Caco-2 (cell line): ENCODE data around the gene MYH9. TPM values are rescaled to one million over a fixed set of nuclear protein-coding genes. Genes with fewer than 3 reads are reported as not detected.
"Not testable (repeated sequence)": the region's sequence is repeated elsewhere in the genome, so short reads cannot be mapped to it uniquely, and the experiment has no call there.

Experiments
- BruUV-seq: library from RNA; stranded (reverse); fragments of 400-500 nt; replicated peaks from 2 replicates; lab custom pipeline; 2021; lab: Mats Ljungman, UMichigan
- CTCF ChIA-PET: fragments of 300-600 bp; sonication (Branson Sonifier 250); formaldehyde crosslinking; loops from one replicate; lab custom pipeline; 2022; ENCODE audit warnings: antibody characterized with exemption; lab: Charles Lee
- POLR2A ChIA-PET: fragments of 300-600 bp; sonication (Branson Sonifier 250); formaldehyde crosslinking; loops from one replicate; lab custom pipeline; 2022; ENCODE audit warnings: antibody characterized with exemption; lab: Charles Lee
- DNase-seq, 2 experiments: peaks; one replicate each; pipeline versions ENCODE4 v3.0.0 to v3.0.0-alpha.2; 2020 to 2022
- H3K27me3 ChIP-seq: replicated peaks from 2 replicates; pipeline ENCODE4 v1.6.0; 2011; ENCODE audit warnings: low read length; ENCODE audit not compliant: control insufficient read depth, insufficient read depth
- H3K36me3 ChIP-seq: 2 replicates; pipeline ENCODE4 v1.5.1; 2011; ENCODE audit warnings: low read length; ENCODE audit not compliant: control insufficient read depth, insufficient read depth
- H3K4me1 ChIP-seq: fragments of 250-450 bp; sonication (Bioruptor Pico); 2 replicates; pipeline ENCODE4 v1.5.1; 2020; ENCODE audit warnings: mild to moderate bottlenecking
- H3K4me3 ChIP-seq: 2 replicates; pipeline ENCODE4 v1.5.1; 2011; ENCODE audit warnings: low read depth, mild to moderate bottlenecking, control low read depth, low read length
- H3K9me3 ChIP-seq: fragments of 250-450 bp; sonication (Bioruptor Pico); 2 replicates; pipeline ENCODE4 v1.5.1; 2020; ENCODE audit warnings: mild to moderate bottlenecking, moderate library complexity
- H3K27ac Mint-ChIP-seq: one replicate; pipeline ENCODE4 v1.8.0; 2022; ENCODE audit warnings: mixed read lengths; ENCODE audit not compliant: unreplicated experiment
- H3K27me3 Mint-ChIP-seq: one replicate; pipeline ENCODE4 v1.8.0; 2022; ENCODE audit warnings: mixed read lengths; ENCODE audit not compliant: insufficient read depth, unreplicated experiment
- H3K36me3 Mint-ChIP-seq: one replicate; pipeline ENCODE4 v1.8.0; 2022; ENCODE audit warnings: mild to moderate bottlenecking, mixed read lengths; ENCODE audit not compliant: insufficient read depth, unreplicated experiment
- H3K4me1 Mint-ChIP-seq: one replicate; pipeline ENCODE4 v1.8.0; 2022; ENCODE audit warnings: low read depth, mixed read lengths; ENCODE audit not compliant: unreplicated experiment
- H3K4me3 Mint-ChIP-seq: one replicate; pipeline ENCODE4 v1.8.0; 2022; ENCODE audit warnings: mild to moderate bottlenecking, moderate library complexity, mixed read lengths; ENCODE audit not compliant: unreplicated experiment
- H3K9me3 Mint-ChIP-seq: one replicate; pipeline ENCODE4 v1.8.0; 2022; ENCODE audit warnings: mixed read lengths; ENCODE audit not compliant: unreplicated experiment
- intact Hi-C: fragments of 100-400 bp; cut with micrococcal nuclease; formaldehyde crosslinking; loops from one replicate; pipeline ENCODE4 v1.10.0; 2022; ENCODE audit not compliant: unreplicated experiment
- total RNA-seq: library from RNA; stranded (reverse); gene quantifications from 2 replicates; pipeline ENCODE4 v1.2.3, GENCODE V29; 2022
- TF ChIP-seq, protein P1 (sequence below), 2 experiments: fragments of 200-600 bp in 1 of 2; IDR thresholded peaks; 1 replicate in 1 of 2; 2 replicates in 1 of 2; pipeline versions ENCODE4 v1.5.1 to v1.8.0; 2011 to 2022; ENCODE audit warnings: antibody characterized with exemption in 1 of 2, control low read depth in 1 of 2, inconsistent platforms in 1 of 2, low read depth in 1 of 2, low read length in 1 of 2, mild to moderate bottlenecking in 1 of 2, moderate library complexity in 1 of 2; ENCODE audit not compliant: insufficient read depth in 1 of 2, severe bottlenecking in 1 of 2, unreplicated experiment in 1 of 2

Gene MYH9
- total RNA-seq, 1 experiment from 2014 or later, result 513 TPM

DNA sequence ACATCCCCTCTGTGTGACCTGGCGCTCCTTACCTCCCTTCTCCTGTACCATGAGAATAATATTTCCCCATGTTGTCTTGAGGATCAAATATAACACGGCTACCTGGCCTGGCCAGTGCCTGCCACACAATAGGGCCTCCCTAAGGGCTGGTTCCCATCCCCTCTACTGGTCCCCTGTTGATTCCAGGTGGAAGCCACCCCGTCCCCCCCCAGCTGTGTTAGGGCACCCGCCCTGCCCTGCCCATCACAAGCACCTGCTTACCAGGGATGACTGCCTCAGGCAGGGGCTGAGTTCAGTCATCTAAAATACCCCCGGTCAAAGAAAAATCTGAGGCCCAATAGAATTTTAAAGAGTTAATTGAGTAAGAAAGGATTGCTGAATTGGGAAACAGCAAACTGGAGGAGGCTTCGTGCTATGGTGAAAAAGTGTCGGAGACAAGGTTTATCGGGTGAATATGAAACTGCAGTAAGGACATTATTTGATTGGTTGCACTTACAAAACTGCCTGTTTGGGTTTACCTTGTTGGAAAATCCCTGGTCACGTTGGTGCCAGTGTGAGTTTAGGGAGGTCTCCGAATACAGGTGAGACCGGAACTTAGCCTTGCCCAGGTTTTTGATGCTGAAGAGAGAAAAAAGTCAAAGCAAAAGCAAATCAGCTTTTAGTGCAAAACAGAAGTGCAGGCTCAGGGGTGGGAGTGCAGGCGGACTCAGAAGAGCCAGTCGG lies 129.7 kb downstream of the MYH9 start:
- Mint-ChIP-seq H3K27ac (no peak overlapping the region), H3K27me3 (peaks cover 3% of the 10 kb centered on the region), H3K9me3 (no peaks in the 10 kb centered on the region), H3K4me3 (no peak overlapping the region), H3K4me1 (no peaks in the 10 kb centered on the region), H3K36me3 (no peaks in the 10 kb centered on the region)
- intact Hi-C loops, result no loop called here
- Histone ChIP-seq H3K27me3 (no peaks in the 10 kb centered on the region), H3K4me3 (no peak overlapping the region), H3K9me3 (no peaks in the 10 kb centered on the region), H3K4me1 (no peaks in the 10 kb centered on the region), H3K36me3 (no peaks in the 10 kb centered on the region)
- CTCF ChIA-PET, result no interaction called here
- POLR2A ChIA-PET, result no interaction called here
- DNase-seq, result no peak
- no TSS peak for BruUV-seq
- TF ChIP-seq, protein P1, sequence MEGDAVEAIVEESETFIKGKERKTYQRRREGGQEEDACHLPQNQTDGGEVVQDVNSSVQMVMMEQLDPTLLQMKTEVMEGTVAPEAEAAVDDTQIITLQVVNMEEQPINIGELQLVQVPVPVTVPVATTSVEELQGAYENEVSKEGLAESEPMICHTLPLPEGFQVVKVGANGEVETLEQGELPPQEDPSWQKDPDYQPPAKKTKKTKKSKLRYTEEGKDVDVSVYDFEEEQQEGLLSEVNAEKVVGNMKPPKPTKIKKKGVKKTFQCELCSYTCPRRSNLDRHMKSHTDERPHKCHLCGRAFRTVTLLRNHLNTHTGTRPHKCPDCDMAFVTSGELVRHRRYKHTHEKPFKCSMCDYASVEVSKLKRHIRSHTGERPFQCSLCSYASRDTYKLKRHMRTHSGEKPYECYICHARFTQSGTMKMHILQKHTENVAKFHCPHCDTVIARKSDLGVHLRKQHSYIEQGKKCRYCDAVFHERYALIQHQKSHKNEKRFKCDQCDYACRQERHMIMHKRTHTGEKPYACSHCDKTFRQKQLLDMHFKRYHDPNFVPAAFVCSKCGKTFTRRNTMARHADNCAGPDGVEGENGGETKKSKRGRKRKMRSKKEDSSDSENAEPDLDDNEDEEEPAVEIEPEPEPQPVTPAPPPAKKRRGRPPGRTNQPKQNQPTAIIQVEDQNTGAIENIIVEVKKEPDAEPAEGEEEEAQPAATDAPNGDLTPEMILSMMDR (IDR thresholded peaks at IDR 0.05; ENCODE audit: insufficient read depth in 1 of 2, low read depth in 1 of 2, low read length in 1 of 2, severe bottlenecking in 1 of 2, unreplicated experiment in 1 of 2), result no peak

DNA sequence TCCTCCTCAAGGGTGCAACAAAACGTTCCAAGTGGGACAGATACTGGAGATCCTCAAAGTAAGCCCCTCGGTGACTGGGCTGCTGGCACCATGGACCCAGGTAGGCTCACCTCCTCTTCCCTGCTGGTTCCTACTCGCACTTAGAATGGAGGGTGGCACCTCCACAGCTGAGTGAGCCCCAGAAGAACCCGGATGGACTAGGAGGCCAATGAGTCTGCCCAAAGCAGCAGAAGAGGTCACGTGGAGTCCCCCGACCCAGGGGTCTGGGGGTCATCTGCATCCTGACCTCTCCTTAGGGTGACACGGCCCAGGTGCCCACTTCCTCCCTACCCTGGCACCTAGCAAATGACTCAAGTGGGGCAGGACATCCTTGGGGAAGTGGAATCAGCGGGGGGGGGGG lies 130.5 kb downstream of the MYH9 start:
- no peaks in the 10 kb centered on the region for H3K36me3 ChIP-seq
- Mint-ChIP-seq H3K27ac (no peak overlapping the region), H3K36me3 (no peaks in the 10 kb centered on the region), H3K4me3 (no peak overlapping the region), H3K9me3 (no peaks in the 10 kb centered on the region), H3K4me1 (no peaks in the 10 kb centered on the region), H3K27me3 (peaks cover 3% of the 10 kb centered on the region)
- intact Hi-C loops, result no loop called here
- ChIA-PET CTCF (no interaction called here), POLR2A (no interaction called here)
- H3K4me1 ChIP-seq, result no peaks in the 10 kb centered on the region
- no peaks in the 10 kb centered on the region for H3K27me3 ChIP-seq
- DNase-seq, result no peak
- no TSS peak for BruUV-seq
- H3K4me3 ChIP-seq, result no peak overlapping the region
- H3K9me3 ChIP-seq, result no peaks in the 10 kb centered on the region
- TF ChIP-seq, protein P1 (IDR thresholded peaks at IDR 0.05; ENCODE audit: insufficient read depth in 1 of 2, low read depth in 1 of 2, low read length in 1 of 2, severe bottlenecking in 1 of 2, unreplicated experiment in 1 of 2), result no peak

DNA sequence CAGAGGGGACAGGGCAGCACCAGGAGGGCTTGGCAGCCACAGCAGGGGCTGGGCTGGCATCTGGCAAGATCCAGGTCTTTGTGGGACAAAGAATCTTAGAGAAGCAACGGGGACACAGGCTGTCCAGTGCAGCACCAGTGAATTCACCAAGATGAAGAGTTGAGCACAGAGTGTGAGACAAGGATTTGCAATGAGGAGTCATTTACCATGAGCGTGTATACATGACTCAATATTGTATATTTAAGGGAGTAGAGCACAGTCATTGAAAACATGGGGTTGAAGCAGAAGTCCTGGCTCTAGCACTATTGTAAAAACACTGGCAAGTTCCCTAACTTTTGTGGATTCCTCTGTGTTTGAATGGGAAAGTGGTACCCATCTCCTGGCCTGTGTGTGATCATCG lies 131.3 kb downstream of the MYH9 start:
- DNase-seq, result no peak
- no peak overlapping the region for H3K4me3 Mint-ChIP-seq
- H3K4me1 ChIP-seq, result no peaks in the 10 kb centered on the region
- no peak overlapping the region for H3K4me3 ChIP-seq
- POLR2A ChIA-PET, result no interaction called here
- TF ChIP-seq, protein P1 (IDR thresholded peaks at IDR 0.05; ENCODE audit: insufficient read depth in 1 of 2, low read depth in 1 of 2, low read length in 1 of 2, severe bottlenecking in 1 of 2, unreplicated experiment in 1 of 2), result no peak
- BruUV-seq, result no TSS peak
- H3K36me3 ChIP-seq, result no peaks in the 10 kb centered on the region
- CTCF ChIA-PET, result no interaction called here
- peaks cover 3% of the 10 kb centered on the region for H3K27me3 Mint-ChIP-seq
- H3K27ac Mint-ChIP-seq, result no peak overlapping the region
- H3K9me3 Mint-ChIP-seq, result no peaks in the 10 kb centered on the region
- no peaks in the 10 kb centered on the region for H3K27me3 ChIP-seq
- intact Hi-C loops, result no loop called here
- no peaks in the 10 kb centered on the region for H3K4me1 Mint-ChIP-seq
- H3K9me3 ChIP-seq, result no peaks in the 10 kb centered on the region
- H3K36me3 Mint-ChIP-seq, result no peaks in the 10 kb centered on the region

DNA sequence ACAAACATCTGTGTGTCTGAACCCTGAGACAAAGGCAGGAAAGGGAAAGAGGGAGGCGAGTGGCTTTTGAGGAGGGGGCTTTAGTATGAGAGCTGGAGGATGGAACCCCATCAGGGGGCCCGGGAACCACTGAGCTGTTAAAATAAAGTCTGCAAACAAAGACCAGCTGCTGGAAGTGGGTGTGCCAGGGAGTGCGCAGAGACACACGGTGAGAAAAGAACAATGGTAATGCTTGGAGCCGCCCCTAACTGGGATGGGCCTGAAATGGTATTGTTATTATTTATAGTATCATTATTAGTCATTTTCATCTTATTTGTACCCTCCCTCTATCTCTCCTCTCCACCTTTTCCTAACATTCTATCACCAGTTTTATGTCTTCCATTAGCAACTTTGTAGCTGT lies 132.2 kb downstream of the MYH9 start:
- BruUV-seq, H3K4me1 Mint-ChIP-seq, H3K27me3 Mint-ChIP-seq, intact Hi-C loops, H3K4me3 ChIP-seq, H3K27me3 ChIP-seq, POLR2A ChIA-PET, CTCF ChIA-PET, H3K36me3 Mint-ChIP-seq, H3K27ac Mint-ChIP-seq, DNase-seq, H3K4me3 Mint-ChIP-seq, H3K9me3 ChIP-seq, H3K9me3 Mint-ChIP-seq, H3K36me3 ChIP-seq, H3K4me1 ChIP-seq: not testable (repeated sequence)
